GM21737 (cell line): Measurements from ENCODE around the gene DEFB131B.
"Not testable (repeated sequence)": the region's sequence is repeated elsewhere in the genome, so short reads cannot be mapped to it uniquely, and the experiment has no call there.

Experiments used
- ATAC-seq: cut with Tn5 transposase; IDR thresholded peaks from one replicate; pipeline ENCODE4 v1.9.1; 2021; ENCODE audit warnings: mild to moderate bottlenecking, moderate library complexity; ENCODE audit not compliant: unreplicated experiment

Gene DEFB131B

DNA sequence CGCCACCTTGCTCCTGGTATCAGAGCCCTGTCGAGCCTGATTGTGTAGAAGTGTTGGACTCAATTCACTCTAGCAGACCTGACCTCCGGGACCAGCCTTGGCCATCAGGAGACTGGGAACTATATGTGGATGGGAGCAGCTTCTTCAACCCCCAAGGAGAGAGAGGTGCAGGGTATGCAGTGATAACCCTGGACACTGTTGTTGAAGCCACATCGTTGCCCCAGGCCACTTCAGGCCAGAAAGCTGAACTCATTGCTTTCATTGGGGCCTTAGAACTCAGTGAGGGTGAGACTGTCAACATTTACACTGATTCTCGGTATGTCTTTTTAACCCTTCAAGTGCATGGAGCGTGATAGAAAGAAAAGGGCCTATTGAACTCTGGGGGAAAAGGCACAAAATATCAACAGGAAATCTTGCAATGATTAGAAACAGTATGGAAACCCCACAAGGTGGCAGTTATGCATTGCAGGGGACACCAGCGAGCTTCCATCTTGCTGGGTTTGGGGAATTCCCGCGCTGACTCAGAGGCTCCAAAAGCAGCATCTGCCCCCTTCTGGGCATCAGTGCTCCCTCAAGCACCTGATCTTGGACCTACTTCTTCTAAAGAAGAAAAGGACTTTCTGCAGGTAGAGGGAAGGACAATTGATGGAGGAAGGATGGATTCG is 33.2 kb downstream of the DEFB131B start:
- not testable (repeated sequence) for ATAC-seq

DNA sequence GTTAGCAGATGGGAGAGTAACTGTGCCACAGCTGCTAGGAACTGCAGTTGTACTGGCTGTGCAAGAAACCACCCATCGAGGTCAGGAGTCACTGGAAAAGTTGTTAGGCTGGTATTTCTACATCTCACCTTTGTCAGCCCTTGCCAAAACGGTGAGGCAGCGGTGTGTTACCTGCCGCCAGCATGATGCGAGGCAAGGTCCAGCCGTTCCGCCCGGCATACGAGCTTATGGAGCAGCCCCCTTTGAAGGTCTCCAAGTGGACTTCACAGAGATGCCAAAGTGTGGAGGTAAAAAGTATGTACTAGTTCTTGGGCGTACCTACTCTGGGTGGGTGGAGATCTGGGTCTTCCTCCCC is 33.7 kb downstream of the DEFB131B start:
- not testable (repeated sequence) for ATAC-seq

DNA sequence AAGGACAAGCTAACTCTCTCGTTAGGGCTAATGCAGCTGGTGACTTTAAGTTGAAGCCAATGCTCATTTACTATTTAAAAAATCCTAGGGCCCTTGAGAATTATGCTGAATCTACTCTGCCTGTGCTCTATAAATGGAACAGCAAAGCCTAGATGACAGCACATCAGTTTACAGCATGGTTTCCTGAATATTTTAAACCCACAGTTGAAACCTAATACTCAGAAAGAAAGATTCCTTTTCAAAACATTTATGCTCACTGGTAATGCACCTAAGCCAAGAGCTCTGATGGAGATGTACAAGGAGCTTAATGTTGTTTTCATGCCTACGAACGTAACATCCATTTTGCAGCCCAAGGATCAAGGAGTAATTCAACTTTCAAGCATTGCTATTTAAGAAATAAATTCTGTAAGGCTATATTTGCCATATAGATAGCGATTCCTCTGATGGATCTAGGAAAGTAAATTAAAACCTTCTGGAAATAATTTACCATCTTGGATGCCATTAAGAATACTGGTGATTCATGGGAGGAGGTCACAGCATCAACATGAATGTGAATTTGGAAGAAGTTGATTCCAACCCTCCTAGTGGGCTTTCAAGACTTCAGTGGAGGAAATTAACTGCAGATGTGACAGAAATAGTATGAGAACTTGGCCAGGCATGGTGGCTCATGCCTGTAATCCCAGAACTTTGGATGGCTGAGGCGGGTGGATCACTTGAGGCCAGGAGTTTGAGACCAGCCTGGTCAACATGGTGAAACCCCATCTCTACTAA is 35.7 kb downstream of the DEFB131B start:
- ATAC-seq = no peak

DNA sequence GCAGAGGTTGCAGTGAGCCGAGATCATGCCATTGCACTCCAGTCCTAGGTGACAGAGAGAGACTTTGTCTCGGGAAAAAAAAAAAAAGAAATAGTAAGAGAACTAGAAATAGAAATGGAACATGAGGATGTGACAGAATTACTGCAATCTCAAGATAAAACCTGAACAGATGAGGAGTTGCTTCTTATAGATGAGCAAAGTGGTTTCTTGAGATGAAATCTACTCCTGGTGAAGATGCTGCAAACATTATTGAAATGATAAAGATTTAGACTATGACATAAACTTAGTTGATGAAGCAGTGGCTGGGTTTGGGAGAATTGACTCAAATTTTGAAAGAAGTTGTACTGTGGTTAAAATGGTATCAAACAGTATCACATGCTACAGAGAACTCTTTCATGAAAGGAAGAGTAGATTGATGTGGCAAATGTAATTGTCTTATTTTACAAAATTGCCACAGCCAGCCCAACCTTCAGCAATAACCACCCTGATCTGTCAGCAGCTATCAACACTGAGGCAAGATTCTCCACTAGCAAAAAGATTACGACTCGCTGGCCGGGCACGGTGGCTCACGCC is 36.5 kb downstream of the DEFB131B start:
- ATAC-seq = no peak

DNA sequence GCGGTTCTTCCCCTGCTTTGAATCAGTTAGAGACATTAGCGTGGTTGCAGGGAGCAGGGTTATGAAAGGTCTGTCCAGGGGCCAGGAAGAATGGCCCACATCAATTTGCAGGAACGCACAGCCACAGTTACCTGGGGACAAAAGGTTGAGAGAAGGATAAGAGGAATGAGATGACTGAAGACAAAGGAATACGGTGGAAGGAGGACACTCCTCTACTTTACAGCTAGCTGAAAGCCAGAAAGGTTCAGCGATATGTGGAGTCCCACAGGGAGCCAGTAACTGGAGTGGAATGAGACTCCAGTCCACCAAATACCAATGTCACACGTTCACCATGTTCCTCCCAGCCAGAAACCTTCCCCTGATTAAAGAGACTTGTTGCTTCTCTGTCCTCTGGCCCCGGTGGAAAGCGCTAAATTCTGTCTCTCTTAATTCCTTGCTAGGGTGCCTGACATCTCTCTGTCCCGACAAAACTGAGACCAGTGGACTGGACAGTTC is 39.4 kb downstream of the DEFB131B start:
- ATAC-seq = no peak

DNA sequence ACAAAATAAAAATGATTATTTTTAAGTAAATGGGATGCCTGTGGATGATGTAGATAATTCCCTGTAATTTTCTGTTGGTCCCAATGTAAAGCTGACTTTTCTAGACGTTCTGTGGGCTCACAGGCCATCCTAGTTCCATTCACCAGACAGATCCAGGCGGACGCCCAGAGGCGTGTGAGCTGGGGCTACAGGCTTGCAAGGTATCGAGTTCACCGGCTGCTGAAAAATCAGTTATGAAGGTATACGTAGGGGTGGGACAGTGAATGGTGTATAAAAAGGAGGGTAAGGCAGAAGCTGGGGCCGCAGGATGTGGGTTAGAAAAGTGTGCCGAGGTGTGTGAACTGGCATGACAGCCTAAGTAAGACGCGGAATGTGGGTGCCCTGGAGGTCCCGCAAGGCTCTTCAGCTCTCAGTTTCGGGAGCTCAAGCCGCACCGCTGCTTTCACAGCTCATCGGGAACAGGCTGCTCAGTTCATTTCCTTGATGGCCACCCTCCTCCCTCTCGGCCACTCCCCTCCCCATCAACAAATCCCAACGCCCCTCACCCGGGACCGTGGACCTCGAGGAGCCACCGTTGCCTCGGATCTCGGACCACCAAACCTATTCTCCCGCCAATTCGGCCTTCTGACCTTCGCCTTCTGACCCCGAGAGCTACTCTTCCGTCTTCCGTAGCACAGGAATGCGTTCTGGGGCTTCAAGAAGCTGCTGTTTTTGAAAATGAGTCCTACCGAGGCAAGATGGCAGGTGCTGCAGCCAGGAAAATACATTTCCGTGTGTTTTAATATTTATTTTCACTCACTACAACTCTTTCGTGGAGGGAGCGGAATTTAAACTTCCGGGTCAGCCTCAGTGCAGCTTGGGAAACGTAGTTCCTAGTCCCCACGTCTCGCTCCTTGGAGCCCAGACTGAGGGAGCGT is 49.8 kb downstream of the DEFB131B start, which contains the start of gene XNDC1N:
Gene XNDC1N (minus strand): TSS at position 775 of the 917 bp plus-strand sequence. CDS start 5,241 bp downstream, outside the sequence.
- peak; percentile 61 for ATAC-seq

DNA sequence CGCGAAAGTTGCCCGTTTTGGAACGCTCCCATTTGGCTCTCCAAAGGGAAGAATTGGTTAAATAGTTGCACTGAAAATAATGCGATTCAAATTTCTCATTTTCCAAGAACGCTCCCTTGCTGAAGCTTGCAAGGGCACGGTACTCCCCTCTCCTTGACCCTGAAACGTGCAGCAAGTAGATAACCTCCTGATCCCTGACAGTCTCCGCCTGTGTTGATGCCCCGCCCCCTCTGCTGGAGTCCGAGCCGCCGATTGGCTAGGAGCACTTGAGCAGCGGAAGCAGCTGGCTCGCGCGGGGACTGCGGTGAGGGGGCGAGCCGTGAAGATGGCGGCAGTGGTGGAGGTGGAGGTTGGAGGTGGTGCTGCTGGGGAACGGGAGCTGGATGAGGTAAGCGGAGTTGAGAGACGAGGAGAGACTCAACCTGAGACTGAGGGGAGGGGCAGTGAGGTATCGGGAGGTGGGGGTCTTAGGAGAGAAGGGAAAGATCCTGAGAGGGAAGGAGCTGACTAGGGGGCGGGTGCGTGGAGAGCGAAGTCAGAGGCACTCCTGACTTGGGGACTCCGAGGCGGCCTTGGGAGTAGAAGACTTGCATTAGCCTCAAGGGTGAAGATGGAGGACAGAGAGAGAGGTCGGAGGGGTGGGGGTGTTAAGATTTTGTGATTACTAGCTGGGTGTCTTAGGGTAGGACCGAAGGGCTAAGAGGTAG is 50.6 kb downstream of the DEFB131B start, which contains the start of gene RNF121:
Gene RNF121 (plus strand): TSS at position 310 of the 707 bp plus-strand sequence. CDS start 16 bp downstream, at position 326.
- peak; percentile 78 for ATAC-seq

DNA sequence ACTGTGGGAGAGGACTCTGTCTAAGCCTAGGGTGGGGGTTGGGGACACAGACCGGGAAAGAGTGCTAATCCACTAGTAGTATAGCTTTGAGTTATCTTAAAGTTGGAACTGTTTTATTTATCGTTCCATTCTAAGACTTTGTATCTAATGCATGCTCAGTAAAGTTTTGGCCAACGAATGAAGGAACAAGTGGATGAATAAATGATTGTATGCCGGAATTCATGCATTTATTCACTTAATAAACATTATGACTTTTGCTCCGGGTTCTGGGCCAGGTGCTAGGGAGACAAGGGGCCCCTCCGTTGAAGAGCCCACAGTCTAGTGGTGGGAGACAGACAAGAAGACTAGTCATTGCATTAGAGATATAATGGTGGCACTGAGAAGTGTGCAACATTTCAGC is 51.2 kb downstream of the DEFB131B start:
- no peak for ATAC-seq

DNA sequence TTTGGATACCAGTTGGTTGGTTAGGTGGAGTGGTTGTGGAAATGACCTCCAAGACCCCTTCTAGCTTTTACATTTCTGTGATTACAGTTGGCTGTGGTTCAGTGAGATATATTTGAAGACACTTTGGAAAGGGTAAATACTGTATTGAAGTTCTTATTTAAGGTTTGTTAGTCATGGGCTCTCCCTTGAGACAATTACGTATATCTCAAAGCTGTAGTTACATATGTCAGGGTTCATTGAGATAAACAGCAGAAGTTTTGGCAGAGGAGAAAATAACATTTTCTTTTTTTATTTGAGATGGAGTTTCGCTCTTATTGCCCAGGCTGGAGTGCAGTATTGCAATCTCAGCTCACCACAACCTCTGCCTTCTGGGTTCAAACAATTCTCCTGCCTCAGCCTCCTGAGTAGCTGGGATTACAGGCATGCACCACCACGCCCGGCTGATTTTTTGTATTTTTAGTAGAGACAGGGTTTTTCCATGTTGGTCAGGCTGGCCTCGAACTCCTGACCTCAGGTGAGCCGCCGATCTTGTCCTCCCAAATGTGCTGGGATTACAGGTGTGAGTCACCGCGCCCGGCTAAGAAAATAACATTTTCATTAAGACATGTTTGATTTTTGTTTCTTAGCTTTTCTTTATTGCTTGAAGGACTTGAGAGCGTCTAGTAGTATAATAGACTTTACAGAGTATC is 52.4 kb downstream of the DEFB131B start:
- ATAC-seq = no peak

DNA sequence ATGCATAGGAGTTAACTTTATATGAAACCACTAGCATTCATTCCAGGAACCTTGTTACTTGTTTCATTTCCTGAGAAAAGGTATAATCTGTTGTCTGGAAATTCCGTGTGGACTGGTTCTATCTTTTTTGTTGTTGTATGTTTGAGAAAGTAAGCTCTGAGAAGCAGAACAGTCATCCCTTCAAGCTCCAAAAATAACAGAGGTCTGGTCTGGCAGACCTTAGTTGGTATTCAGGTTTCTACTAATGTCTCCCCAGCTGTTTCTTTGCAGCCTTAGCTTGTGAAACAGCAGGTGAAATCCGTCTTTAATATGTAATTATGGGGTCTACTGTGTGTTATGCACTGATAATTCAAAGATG is 53.0 kb downstream of the DEFB131B start:
- ATAC-seq = no peak

DNA sequence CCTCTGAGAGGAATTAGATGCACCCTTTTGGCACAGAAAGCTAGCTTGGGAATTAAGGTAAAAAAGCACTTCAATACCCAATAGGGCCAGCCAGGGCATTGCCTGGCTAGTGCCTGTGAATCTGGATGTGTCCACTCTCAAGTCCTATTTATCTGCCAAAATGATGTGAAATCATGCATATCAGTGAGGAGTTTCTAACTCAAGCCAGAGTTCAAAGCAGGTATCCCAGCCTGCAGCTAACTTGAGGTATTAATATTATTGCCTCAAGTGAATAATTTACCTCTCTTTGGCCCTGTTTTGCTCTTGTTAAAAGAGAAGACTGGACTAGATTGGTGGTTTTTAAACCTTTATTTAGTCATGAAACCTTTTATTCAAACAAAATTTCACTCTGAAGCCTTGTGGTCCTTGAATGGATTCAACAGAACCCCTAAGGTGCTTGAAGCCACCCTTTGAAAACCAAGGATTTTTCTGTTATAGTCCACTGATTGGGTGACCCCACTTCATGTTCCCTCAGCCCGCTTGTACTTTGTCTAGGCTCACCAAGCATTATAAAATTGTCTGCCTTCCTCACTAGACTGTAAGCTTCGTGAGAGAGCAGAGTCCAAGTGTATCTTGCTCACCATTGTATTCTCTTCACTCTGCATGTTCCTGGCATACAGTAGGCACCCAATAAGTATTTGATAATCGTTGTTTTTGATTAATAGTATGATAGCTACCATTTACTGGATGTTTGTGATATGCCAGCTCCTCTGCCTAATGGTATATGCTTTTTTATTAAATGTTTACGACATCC is 55.1 kb downstream of the DEFB131B start:
- no peak for ATAC-seq
